GM12873 (cell line): ENCODE measurements around the gene MAGT1.

Experiments used
- TF ChIP-seq, protein P1 (sequence below): IDR thresholded peaks from 2 replicates; pipeline ENCODE4 v1.5.1; 2012; ENCODE audit warnings: low read depth, mild to moderate bottlenecking, moderate library complexity, low read length, control low read depth; ENCODE audit not compliant: insufficient read depth; ENCODE audit errors: missing control alignments

MAGT1 gene

DNA sequence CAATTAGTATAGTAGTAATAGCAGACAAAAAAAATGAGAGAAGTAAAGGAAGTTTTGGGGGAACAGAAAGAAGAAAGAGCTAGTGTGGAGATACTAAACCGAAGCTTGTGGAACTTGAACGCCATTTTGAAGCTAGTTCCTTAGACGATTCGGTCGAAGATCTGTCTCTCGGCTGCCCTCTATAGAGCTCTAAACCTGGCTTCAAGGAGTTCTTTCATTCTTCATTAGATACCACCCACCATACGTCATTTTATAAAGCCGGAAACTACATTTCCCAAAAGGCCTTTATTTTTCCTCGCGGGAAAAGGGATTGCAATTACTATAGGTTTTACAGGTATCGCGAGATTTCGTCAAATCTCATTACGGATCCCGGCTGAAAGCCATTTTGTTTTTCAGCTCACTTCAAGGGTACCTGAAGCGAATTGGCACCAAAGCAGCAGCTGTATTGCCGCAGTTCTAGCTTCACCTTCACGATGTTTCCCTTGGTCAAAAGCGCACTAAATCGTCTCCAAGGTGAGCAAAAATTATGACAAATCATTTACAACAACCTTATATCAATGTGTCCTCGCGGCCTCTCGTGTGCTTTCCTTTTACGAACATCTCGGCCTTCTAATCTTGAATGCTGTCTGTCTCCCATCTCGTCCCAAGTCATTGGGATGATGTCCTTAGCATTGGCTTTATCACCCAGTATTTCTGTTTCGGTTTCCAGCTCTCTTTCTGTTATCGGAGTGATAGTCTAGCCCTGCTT is 4.0 kb upstream of the MAGT1 start, which contains the start of gene COX7B:
COX7B (plus strand) TSS at position 388 of the 748 bp plus-strand sequence; CDS start at position 474, 86 bp downstream.
- TF ChIP-seq, protein P1, sequence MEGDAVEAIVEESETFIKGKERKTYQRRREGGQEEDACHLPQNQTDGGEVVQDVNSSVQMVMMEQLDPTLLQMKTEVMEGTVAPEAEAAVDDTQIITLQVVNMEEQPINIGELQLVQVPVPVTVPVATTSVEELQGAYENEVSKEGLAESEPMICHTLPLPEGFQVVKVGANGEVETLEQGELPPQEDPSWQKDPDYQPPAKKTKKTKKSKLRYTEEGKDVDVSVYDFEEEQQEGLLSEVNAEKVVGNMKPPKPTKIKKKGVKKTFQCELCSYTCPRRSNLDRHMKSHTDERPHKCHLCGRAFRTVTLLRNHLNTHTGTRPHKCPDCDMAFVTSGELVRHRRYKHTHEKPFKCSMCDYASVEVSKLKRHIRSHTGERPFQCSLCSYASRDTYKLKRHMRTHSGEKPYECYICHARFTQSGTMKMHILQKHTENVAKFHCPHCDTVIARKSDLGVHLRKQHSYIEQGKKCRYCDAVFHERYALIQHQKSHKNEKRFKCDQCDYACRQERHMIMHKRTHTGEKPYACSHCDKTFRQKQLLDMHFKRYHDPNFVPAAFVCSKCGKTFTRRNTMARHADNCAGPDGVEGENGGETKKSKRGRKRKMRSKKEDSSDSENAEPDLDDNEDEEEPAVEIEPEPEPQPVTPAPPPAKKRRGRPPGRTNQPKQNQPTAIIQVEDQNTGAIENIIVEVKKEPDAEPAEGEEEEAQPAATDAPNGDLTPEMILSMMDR, result peak; percentile 62

DNA sequence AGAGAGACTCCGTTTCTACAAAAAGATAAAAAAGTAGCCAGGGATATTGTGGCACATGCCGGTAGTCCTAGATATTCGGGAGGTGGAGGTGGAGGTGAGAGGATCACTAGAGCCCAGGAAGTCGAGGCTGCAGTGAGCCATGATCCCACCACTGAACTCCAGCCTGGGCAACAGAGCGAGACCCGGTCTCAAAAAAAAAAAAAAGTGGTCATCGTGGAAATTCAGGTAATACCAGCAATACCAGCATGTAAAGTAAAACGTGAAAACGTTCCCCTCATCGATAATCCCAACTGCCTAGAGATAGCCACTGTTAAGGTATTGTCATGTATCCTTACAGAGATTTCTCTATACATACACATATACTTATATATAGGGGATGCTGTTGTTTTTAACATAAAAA is 1.5 kb downstream of the MAGT1 start:
- TF ChIP-seq, protein P1, result no peak

DNA sequence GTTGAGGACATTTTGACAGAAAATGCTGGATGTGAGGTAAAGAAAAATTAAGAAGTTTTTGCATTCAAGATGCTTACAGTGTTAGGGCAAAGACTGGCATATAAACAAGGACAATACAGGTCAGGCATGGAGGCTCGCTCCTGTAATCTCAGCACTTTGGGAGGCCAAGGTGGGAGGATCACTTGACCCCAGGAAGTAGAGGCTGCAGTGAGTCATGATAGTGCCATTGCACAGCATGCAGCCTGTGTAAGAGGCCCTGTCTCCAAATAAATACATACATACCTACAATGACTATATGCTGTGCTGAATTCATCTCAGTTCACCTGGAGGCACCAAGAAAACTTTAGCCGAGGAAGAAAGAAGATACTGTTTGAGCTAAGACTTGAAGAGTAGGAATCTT is 2.3 kb downstream of the MAGT1 start:
- TF ChIP-seq, protein P1, result no peak

DNA sequence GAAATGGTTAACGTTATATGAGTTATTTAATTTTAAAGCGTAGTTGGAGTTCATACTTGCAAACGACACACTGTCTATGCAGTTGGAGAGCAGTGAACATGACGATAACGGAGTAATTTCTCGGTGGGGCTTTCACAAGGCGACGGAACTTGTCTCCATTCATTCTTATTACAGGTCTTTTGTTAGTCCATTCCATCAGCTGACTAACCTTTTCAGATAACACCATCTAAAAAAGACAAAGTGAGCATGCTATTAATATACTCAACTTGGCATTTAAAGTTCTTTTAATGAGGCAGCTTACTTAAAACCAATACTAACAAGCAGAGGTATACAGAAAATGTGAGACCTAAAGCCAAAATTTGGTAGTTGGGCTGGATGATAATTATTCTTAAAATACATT is 19.9 kb downstream of the MAGT1 start:
- TF ChIP-seq, protein P1, result no peak

DNA sequence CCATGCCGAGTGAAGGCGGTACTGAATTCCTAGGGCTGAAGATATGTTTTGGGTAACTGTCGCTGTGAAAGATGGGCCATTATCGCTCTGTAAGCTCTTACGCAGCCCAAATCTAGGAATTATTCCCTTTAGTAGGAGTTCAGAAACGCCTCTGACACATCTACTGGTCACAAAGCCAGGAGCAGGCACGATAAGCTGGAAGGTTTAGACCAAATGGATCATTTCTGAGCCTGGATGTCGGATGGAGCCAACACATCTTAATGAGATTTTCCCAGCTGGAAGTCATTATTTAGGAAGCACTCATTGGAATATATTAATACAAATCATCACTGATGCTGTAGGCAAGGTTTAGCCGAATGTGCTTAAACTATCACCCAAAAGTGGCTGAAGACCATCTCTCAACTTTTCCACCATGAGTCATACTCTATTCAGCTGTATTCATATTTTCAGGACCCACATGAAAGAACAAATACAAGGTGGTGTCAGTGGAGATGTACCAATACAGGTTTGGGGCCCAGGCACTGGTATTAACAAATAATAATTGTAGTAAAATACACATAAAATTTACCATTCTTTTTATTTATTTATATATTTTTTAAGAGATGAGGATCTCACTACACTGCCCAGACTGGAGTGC is 75.0 kb downstream of the MAGT1 start:
- TF ChIP-seq, protein P1, result no peak

DNA sequence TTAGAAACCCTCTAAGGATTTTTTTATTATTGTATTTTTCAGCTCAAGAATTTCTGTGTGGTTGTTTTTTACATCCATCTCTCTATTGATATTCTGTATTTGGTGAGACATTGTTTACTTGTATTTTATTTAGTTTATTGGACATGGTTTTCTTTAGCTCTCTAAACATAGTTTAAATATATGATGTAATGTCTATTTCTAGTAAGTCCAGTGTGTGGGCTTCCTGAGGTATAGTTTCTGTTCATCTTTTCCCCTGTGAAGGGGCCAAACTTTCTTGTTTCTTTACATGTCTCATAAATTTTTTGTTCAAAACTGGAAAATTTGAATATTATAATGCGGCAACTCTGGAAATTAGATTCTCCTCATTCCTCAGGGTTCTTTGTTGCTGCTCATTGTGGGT is 81.0 kb downstream of the MAGT1 start:
- TF ChIP-seq, protein P1, result no peak

DNA sequence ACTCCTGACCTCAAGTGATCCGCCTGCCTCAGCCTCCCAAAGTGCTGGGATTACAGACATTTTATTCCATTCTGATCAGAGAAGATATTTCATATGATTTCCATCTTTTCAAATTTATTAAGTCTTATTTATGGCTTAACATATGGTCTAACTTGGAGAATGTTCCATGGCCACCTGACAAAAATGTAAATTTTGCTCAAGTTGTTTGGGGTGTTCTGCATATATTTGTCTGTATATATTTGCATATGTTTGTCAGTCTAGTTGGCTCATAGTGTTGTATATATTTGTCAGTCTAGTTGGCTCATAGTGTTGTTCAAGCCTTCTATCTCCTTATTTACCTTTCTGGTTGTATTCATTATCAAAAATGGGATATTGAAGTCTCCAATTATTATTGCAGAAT is 93.0 kb downstream of the MAGT1 start:
- TF ChIP-seq, protein P1, result no peak
